Measurements from ENCODE around the gene RAD51B.

Gene RAD51B

DNA sequence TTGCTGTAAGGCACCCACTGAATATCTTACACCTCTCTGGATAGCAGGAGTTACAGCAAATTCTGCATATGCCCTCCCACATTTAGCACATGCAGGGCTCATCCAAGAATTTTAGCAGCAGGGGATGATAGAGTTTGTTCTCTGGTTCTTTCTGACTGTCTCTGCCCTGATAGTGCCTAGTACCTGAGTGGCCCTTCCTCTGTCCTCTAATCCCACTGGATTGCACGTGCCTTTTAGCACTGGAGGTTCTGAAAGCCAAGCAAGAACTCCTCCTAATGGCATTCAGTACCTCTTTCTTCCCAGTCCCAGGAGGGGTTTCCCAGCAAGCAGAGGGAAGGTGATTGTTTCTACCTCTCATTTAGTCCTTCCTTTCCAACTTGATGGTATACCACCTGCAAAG lies 566.9 kb downstream of the RAD51B start:
- no peak overlapping the region for H3K4me3 ChIP-seq (ENCODE audit: low read length)
- no peak for DNase-seq (ENCODE audit: low read depth)
- no peak for TF ChIP-seq CTCF (conservative IDR thresholded peaks at IDR 0.05; ENCODE audit: low read depth, low read length)

GRCh38 chr14:68386950-68387779 lies 567.6 kb downstream of the RAD51B start:
- no peak for DNase-seq (ENCODE audit: low read depth)
- no peak overlapping the region for H3K4me3 ChIP-seq (ENCODE audit: low read length)
- TF ChIP-seq CTCF (conservative IDR thresholded peaks at IDR 0.05; ENCODE audit: low read depth, low read length) = no peak

- DNase-seq (ENCODE audit: low read depth) = no peak
- H3K4me3 ChIP-seq (ENCODE audit: low read length) = no peak overlapping the region
- TF ChIP-seq CTCF (conservative IDR thresholded peaks at IDR 0.05; ENCODE audit: low read depth, low read length) = no peak
Measured at GRCh38 chr14:68389943-68390342, 570.4 kb downstream of the RAD51B start.

DNA sequence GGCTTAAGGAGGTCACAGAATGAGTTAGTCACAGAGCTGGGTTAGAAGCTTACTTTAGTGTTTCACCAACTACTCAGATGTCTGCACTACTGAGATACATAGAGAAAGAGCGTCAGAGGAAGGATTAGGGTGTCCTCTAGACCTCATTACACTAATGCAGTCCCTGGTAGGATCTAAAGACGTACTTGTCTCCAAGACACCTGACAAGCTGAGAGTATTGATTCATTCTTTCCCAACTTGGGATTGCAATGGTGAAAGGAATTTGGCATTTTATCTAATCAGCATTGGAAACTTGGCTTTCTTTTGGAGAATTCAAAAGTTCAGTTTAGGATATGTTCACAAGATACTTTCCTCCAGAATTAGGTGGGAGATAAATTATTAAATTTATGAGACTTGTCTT lies 571.2 kb downstream of the RAD51B start:
- DNase-seq (ENCODE audit: low read depth) = no peak
- no peak overlapping the region for H3K4me3 ChIP-seq (ENCODE audit: low read length)
- no peak for TF ChIP-seq CTCF (conservative IDR thresholded peaks at IDR 0.05; ENCODE audit: low read depth, low read length)

DNA sequence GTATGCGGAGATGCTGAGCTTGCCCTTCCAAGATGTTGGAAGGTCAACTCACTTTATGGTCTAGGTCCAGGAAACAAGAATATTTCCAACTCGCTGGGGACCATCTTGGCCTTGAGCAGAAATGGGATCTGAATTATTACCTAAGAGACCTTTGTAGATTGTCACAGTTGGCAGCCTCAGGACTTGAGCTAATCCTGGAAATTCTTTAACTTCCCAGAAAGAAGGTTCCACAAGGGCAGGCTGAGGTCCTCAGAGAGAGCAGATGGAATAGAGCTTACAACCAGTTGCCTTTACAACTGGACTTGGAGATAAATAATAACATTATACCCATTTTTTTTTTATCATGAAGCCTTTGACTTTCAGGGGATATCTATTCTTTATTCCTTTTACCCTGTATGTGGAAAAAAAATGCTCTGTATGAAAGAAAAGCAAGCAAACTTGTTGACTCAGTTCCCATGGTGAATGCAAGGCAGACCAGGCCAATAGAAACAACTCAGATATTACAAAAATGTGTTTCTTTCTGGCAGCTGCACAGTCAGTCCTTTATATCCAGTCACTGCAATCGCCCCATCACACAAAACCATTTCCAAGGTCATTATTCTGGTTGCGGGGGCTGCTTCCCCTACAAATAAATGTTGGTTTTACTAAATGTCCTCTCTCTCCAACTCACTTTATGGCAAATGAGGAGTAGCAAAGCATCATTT lies 571.9 kb downstream of the RAD51B start:
- no peak overlapping the region for H3K4me3 ChIP-seq (ENCODE audit: low read length)
- no peak for TF ChIP-seq CTCF (conservative IDR thresholded peaks at IDR 0.05; ENCODE audit: low read depth, low read length)
- DNase-seq (ENCODE audit: low read depth) = no peak

- H3K4me3 ChIP-seq (ENCODE audit: low read length) = no peak overlapping the region
- no peak for DNase-seq (ENCODE audit: low read depth)
- no peak for TF ChIP-seq CTCF (conservative IDR thresholded peaks at IDR 0.05; ENCODE audit: low read depth, low read length)
Measured at GRCh38 chr14:68392393-68393141, 573.0 kb downstream of the RAD51B start.
